HG03108 (cell line): ENCODE measurements around the gene NDUFA5.
"Not testable (repeated sequence)": the region's sequence is repeated elsewhere in the genome, so short reads cannot be mapped to it uniquely, and the experiment has no call there.

Source experiments
- ATAC-seq: cut with Tn5 transposase; IDR thresholded peaks from one replicate; pipeline ENCODE4 v1.9.1; 2021; ENCODE audit warnings: moderate library complexity; ENCODE audit not compliant: unreplicated experiment

The NDUFA5 gene

DNA sequence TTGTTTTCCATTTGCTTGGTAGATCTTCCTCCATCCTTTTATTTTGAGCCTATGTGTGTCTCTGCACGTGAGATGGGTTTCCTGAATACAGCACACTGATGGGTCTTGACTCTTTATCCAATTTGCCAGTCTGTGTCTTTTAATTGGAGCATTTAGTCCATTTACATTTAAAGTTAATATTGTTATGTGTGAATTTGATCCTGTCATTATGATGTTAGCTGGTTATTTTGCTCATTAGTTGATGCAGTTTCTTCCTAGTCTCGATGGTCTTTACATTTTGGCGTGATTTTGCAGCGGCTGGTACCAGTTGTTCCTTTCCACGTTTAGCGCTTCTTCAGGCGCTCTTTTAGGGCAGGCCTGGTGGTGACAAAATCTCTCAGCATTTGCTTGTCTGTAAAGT lies 31.1 kb downstream of the NDUFA5 start:
- not testable (repeated sequence) for ATAC-seq

- ATAC-seq = no peak
Measured at GRCh38 chr7:123522066-123522465, 35.6 kb downstream of the NDUFA5 start.

DNA sequence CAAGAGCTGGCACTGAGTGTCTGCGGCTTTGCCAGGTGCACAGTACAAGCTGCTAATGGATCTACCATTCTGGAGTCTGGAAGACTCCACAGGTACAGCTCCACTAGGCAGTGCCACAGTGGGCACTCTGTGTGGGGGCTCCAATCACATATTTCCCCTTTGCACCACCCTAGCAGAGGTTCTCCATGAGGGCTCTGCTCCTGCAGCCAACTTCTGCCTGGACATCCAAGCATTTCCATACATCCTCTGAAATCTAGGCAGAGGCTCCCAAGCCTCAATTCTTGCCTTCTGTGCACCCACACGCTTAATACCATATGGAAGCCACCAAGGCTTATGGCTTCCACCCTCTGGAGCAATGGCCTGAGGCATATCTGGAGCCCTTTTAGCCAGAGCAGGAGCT lies 52.4 kb downstream of the NDUFA5 start:
- no peak for ATAC-seq

- ATAC-seq = no peak
Measured at GRCh38 chr7:123502201-123502600, 55.4 kb downstream of the NDUFA5 start.

GRCh38 chr7:123500878-123501489 lies 56.6 kb downstream of the NDUFA5 start:
- no peak for ATAC-seq

DNA sequence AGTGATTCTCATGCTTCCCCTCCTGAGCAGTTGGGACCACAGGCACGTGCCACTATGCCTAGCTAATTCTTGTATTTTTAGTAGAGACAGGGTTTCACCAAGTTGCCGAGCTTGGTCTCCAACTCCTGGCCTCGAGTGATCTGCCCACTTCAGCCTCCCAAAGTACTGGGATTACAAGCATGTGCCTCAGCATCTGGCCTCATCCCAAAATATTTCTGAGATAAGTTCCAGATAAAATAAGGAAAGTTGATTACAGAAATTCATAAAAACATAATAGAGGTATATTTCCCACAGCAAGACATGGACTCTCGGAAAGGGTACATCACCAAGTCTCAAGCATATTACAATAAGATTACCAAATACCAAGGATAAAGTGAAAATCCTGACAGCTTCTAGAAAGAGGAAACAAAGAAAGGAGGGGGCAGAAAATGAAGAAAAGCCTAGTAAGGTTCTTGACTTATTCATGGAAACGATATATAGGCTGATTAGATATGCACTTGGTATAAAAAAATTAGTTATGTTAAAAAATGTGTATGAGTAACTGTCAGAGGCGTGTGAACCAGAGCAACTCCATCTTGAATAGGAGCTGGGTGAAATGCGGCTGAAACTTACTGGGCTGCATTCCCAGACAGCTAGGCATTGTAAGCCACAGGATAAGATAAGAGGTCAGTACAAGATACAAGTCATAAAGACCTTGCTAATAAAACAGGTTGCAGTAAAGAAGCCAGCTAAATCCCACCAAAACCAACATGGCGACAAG lies 58.2 kb downstream of the NDUFA5 start:
- ATAC-seq = no peak

- no peak for ATAC-seq
Measured at GRCh38 chr7:123498601-123499000, 59.0 kb downstream of the NDUFA5 start.

DNA sequence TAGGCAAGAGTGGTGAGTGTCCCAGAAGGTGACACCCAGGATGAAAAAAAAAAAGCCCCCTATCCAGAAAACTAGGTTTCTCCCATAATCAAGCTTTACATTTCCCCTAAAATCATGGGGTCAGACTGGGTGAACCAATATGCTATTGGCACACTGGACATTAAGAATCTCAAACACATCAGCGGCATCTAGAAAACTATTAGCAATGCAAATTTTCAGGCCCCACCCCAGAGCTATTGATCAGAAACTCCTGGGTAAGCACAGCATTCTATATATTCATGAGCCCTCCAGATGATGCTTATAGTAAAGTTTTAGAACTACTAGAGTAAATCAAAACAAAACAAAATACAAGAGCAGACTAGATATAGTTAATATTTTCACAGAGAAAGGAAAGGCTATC lies 59.6 kb downstream of the NDUFA5 start:
- ATAC-seq = no peak

DNA sequence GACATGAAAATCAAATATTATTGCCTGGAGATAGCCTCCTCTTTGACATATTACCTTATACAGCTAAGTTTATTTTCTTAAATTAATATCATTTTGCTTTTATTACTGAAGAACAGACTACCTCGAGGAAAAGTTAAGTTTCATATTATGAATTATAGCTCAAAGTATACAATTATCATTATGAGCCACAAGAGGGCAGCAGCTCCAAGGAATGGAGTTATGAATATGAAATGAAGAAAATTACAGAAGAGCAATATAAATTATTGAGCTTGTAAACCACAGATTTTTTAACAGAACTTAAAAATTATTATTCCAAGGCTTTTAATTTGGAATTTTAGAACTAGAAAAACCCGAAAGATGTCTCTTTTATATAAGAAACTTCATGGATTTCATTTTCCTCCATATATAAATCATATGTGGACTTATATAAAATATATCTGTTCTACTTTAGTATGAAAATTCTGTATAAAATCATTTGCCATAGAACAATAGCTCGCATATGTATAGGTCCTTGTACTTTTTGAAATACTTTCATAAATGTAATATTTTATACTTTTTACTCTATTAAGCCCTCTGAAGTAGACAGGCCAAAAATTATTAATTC lies 63.3 kb downstream of the NDUFA5 start:
- no peak for ATAC-seq

- peak; percentile 58 for ATAC-seq
Measured at GRCh38 chr7:123492485-123492884, 65.1 kb downstream of the NDUFA5 start.
